ENCODE measurements around the gene WHRN. TPM values are rescaled to one million over a fixed set of nuclear protein-coding genes. Genes with fewer than 3 reads are reported as not detected.

Gene WHRN
- total and polyA plus RNA-seq, 9 of the 15 experiments (the other 6 are each of a cell fraction or from before 2014, with no cell fraction given) = 0.31 to 14.1 (median 3.0) TPM

GRCh38 chr9:114390952-114391351 lies 114.3 kb downstream of the WHRN start:
- Histone ChIP-seq H2AFZ (ENCODE audit: low read depth, low read length) (no peak overlapping the region), H4K20me1 (replicated peaks; ENCODE audit: control insufficient read depth, insufficient read depth, low read length) (peaks cover 25% of the 10 kb centered on the region), H3K9me1 (ENCODE audit: control insufficient read depth, insufficient read depth, low read length) (no peaks in the 10 kb centered on the region), H3K9me3 (replicated peaks; ENCODE audit: control insufficient read depth, insufficient read depth, low read depth, low read length) (no peaks in the 10 kb centered on the region), H3K4me3 (no peak overlapping the region), H3K9ac (ENCODE audit: insufficient read depth in 1 of 2, low read depth in 2 of 2, low read length in 2 of 2) (no peak overlapping the region), H3K27me3 (ENCODE audit: control insufficient read depth in 2 of 2, insufficient read depth in 2 of 2, low read length in 2 of 2) (no peaks in the 10 kb centered on the region), H3K4me1 (replicated peaks in 1 of 2; ENCODE audit: control insufficient read depth in 2 of 2, insufficient read depth in 2 of 2, low read length in 2 of 2) (peaks cover 11 to 15% of the 10 kb centered on the region in 2 experiments; a peak in 3 of 5 replicates), H3K36me3 (ENCODE audit: control insufficient read depth, insufficient read depth, low read length) (no peaks in the 10 kb centered on the region; the same call in 2 of the 3 replicates), H3K79me2 (ENCODE audit: control insufficient read depth, insufficient read depth, low read length) (peaks cover 4% of the 10 kb centered on the region; the same call in 2 of the 3 replicates), H3K27ac (ENCODE audit: extremely low read depth, low read depth, low read length) (no peak overlapping the region), H3K4me2 (ENCODE audit: insufficient read depth, low read length) (no peak overlapping the region)
- intact Hi-C loops (cut with micrococcal nuclease) (no loop called here), in situ Hi-C loops (cut with MboI) (no loop called here)
- ChIA-PET CTCF (ENCODE audit: low intra/inter-chr PET ratio) (no interaction called here), POLR2A (interaction anchor here (1.0 to 1.3 kb wide), 2 partner anchors 12 to 13 kb away, joined by 3 to 7 read pairs; no protein-coding TSS in a partner anchor)
- DNase-seq (ENCODE audit: extremely low read depth in 1 of 4, low spot score in 3 of 4) (no peak), ATAC-seq (no peak), FAIRE-seq (no peak)
- 74% methylated on average over 2 of the region's 2 CpGs for WGBS (ENCODE audit: insufficient coverage, low coverage, missing lambda C conversion rate)
- TF ChIP-seq FOXK2 (conservative IDR thresholded peaks at IDR 0.05 in 1 of 2, IDR thresholded peaks at IDR 0.05 in 1 of 2; ENCODE audit: low read depth in 2 of 2) = no peak
- TF ChIP-seq ZNF740 (CRISPR knock-in tag; IDR thresholded peaks at IDR 0.05) = no peak
- TF ChIP-seq ZNF740 (tag; IDR thresholded peaks at IDR 0.05) = no peak
- 0 out of 4 replicates have a peak, but pooled peaks of 1 of the 2 experiments have one; percentile 8 for TF ChIP-seq RCOR1 (IDR thresholded peaks at IDR 0.05; ENCODE audit: borderline replicate concordance in 1 of 2, low read depth in 2 of 2, low read length in 2 of 2)
- no peak for TF ChIP-seq CLOCK (CRISPR knock-in tag; IDR thresholded peaks at IDR 0.05; ENCODE audit: borderline replicate concordance)
- TF ChIP-seq AFF4 (CRISPR knock-in tag; IDR thresholded peaks at IDR 0.05) = no peak
- peak; percentile 73 for TF ChIP-seq RBM25 (IDR thresholded peaks at IDR 0.05; ENCODE audit: low read depth, low read length, severe bottlenecking)
- no TSS peak for BruUV-seq (replicated peaks)

Measured in K562 (cell line).